HFFc6 (cell line): ENCODE measurements around the gene CD163L1. TPM values are rescaled to one million over a fixed set of nuclear protein-coding genes. Genes with fewer than 3 reads are reported as not detected.
A peak's percentile ranks its signal among the peaks of the same experiment; 100 is the strongest.

Experiments used
- DNase-seq: peaks from one replicate; pipeline ENCODE4 v3.0.0-alpha.2; 2018
- H3K27ac Mint-ChIP-seq: 2 replicates; pipeline ENCODE4 v1.8.0; 2020; ENCODE audit warnings: mild to moderate bottlenecking, mixed read lengths
- H3K27me3 Mint-ChIP-seq: 2 replicates; pipeline ENCODE4 v1.8.0; 2021; ENCODE audit warnings: mild to moderate bottlenecking, moderate library complexity, mixed read lengths; ENCODE audit not compliant: insufficient read depth
- H3K36me3 Mint-ChIP-seq: 2 replicates; pipeline ENCODE4 v1.8.0; 2021; ENCODE audit warnings: low read depth, mixed read lengths
- H3K4me1 Mint-ChIP-seq: 2 replicates; pipeline ENCODE4 v1.8.0; 2020; ENCODE audit warnings: low read depth, mixed read lengths
- H3K4me3 Mint-ChIP-seq: 2 replicates; pipeline ENCODE4 v1.8.0; 2020; ENCODE audit warnings: mild to moderate bottlenecking, moderate library complexity, mixed read lengths
- H3K9me3 Mint-ChIP-seq: 2 replicates; pipeline ENCODE4 v1.8.0; 2020; ENCODE audit warnings: mild to moderate bottlenecking, mixed read lengths
- CTCF ChIP-seq: fragments of 200-600 bp; sonication (generic); IDR thresholded peaks from 2 replicates; pipeline ENCODE4 v1.5.0; 2021; ENCODE audit warnings: antibody characterized with exemption, mild to moderate bottlenecking
- total RNA-seq, 6 experiments: library from RNA; stranded (reverse); fragmentation: NEBNext Ultra II Directional; extraction: Animal tissue kit (Norgen Biotek cat#: 25700); gene quantifications; 2 replicates in 1 of 6; 3 replicates in 5 of 6; pipeline ENCODE4 v1.2.3, GENCODE V29; 2021

The CD163L1 gene
- total RNA-seq, 6 experiments from 2014 or later = 5.7 to 9.9 (median 7.6) TPM

DNA sequence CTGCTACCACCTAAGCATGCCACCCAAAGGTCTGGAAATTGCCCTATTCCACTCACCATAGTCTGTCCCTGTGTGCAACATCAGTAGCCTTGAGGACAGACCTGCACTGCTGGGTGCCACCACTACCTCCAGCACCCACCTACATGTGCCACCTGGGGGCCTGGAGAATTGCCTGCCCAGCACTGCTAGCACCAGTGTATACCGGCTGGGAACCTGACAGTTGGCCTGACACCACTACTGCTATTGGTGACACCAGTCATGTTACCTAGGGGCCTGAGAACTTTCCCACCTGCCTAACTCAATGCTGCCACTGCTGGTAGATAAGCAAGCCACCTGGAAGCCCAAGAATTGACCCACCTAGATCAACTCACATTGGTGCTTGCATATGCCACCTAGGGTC is 60.8 kb downstream of the CD163L1 start:
- Mint-ChIP-seq H3K27ac (no peak overlapping the region), H3K36me3 (no peaks in the 10 kb centered on the region), H3K9me3 (no peaks in the 10 kb centered on the region), H3K4me3 (no peak overlapping the region), H3K27me3 (no peaks in the 10 kb centered on the region; the same call in 1 of the 2 replicates), H3K4me1 (no peaks in the 10 kb centered on the region)
- no peak for TF ChIP-seq CTCF
- no peak for DNase-seq

GRCh38 chr12:7376196-7376595 is 67.8 kb downstream of the CD163L1 start:
- Mint-ChIP-seq H3K9me3 (no peaks in the 10 kb centered on the region), H3K27ac (no peak overlapping the region), H3K4me1 (peaks cover under 1% of the 10 kb centered on the region), H3K4me3 (no peak overlapping the region), H3K27me3 (no peaks in the 10 kb centered on the region), H3K36me3 (no peaks in the 10 kb centered on the region)
- TF ChIP-seq CTCF = no peak
- peak; percentile 82 for DNase-seq

- no peak for DNase-seq
- no peak for TF ChIP-seq CTCF
- H3K4me3 Mint-ChIP-seq = no peak overlapping the region
- H3K27me3 Mint-ChIP-seq = no peaks in the 10 kb centered on the region
- H3K4me1 Mint-ChIP-seq = peaks cover 11% of the 10 kb centered on the region
- H3K36me3 Mint-ChIP-seq = no peaks in the 10 kb centered on the region; the same call in 1 of the 2 replicates
- H3K27ac Mint-ChIP-seq = peak overlapping the region; percentile 16; the same call in 1 of the 2 replicates
- no peaks in the 10 kb centered on the region for H3K9me3 Mint-ChIP-seq
These were observed 68.8 kb downstream of the CD163L1 start for GRCh38 chr12:7375145-7375543.

DNA sequence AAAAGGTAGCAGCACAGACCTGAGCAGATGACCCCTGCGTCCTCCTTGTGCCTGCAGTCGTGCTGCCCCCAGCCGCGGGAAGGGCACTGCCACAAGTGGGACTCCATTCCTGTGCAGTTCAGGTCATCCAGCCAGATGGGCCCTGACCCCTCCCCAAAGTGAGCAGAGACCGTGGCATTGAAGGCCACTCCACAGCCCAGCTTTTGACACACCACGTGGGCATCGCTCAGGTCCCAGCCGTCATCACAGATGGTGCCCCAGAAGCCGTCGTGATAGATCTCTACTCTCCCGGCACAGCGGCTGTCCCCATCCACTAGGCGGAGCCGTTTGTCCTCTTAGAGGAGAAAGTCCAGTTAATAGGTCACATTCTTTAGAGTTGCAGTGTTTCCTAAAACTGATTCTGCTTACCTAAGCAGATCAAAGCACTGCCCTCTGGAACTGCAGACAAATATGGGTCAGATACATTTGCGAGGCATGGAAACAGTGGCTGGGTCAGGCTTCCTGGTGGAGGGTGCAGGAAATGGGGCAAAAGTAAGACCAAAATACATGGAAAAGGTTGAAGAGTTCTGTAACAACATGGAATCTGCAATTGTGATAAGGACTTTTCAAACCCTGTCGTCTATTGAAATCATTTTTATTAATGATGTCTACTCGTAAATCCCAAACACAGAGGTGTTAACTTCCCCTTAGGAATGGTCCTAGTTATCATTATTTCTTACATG is 69.4 kb downstream of the CD163L1 start:
- H3K9me3 Mint-ChIP-seq = no peaks in the 10 kb centered on the region
- peak; percentile 78 for TF ChIP-seq CTCF
- no peaks in the 10 kb centered on the region for H3K27me3 Mint-ChIP-seq
- peaks cover 17% of the 10 kb centered on the region for H3K4me1 Mint-ChIP-seq
- peak overlapping the region; percentile 16; the same call in 1 of the 2 replicates for H3K27ac Mint-ChIP-seq
- DNase-seq = peak; percentile 20
- no peaks in the 10 kb centered on the region; the same call in 1 of the 2 replicates for H3K36me3 Mint-ChIP-seq
- H3K4me3 Mint-ChIP-seq = no peak overlapping the region

GRCh38 chr12:7373226-7373625 is 70.7 kb downstream of the CD163L1 start:
- no peaks in the 10 kb centered on the region for H3K9me3 Mint-ChIP-seq

More at GRCh38 chr12:7373226-7373625, 70.7 kb downstream of the CD163L1 start:
- no peak overlapping the region for H3K4me3 Mint-ChIP-seq
- H3K36me3 Mint-ChIP-seq = no peaks in the 10 kb centered on the region; the same call in 1 of the 2 replicates
- TF ChIP-seq CTCF = no peak
- H3K27me3 Mint-ChIP-seq = no peaks in the 10 kb centered on the region
- H3K4me1 Mint-ChIP-seq = peaks cover 30% of the 10 kb centered on the region
- no peak for DNase-seq
- no peak overlapping the region for H3K27ac Mint-ChIP-seq
